HCT116 (cell line): ENCODE results near the gene MXD3. TPM values are rescaled to one million over a fixed set of nuclear protein-coding genes. Genes with fewer than 3 reads are reported as not detected.

ENCODE experiments used
- ATAC-seq: fragments of 200-7000 bp; cut with Tn5 transposase; 2 replicates; pipeline ENCODE4 v1.9.1; 2020; ENCODE audit warnings: mild to moderate bottlenecking, moderate library complexity
- BruUV-seq: library from RNA; stranded (reverse); fragments of 400-500 nt; replicated peaks from 2 replicates; lab custom pipeline; 2021; lab: Mats Ljungman, UMichigan
- CTCF ChIA-PET: fragments of 300-600 bp; sonication (Branson Sonifier 250); formaldehyde crosslinking; loops from one replicate; lab custom pipeline; 2021; ENCODE audit warnings: antibody characterized with exemption; lab: Charles Lee
- POLR2A ChIA-PET: fragments of 300-600, 350-600 bp; sonication (Branson Sonifier 250); formaldehyde crosslinking; loops from one replicate; lab custom pipeline; 2021; ENCODE audit warnings: antibody characterized with exemption; lab: Charles Lee
- RAD21 ChIA-PET, 2 experiments: fragments of 300-600 bp; sonication (Branson Sonifier 250); formaldehyde crosslinking; loops; one replicate each; lab custom pipeline; 2023; ENCODE audit warnings: low total read pairs in 2 of 2; ENCODE audit not compliant: uncharacterized antibody in 2 of 2, unreplicated experiment in 2 of 2, low non-redundant PET in 1 of 2; lab: Charles Lee
- DNase-seq: peaks from one replicate; pipeline ENCODE4 v3.0.0-alpha.2; 2010; ENCODE audit warnings: low read depth, low spot score
- H2AFZ ChIP-seq: fragments of 200-600 bp; shearing (Covaris generic), sonication (generic); 2 replicates; pipeline ENCODE4 v1.6.1; 2017; ENCODE audit warnings: low read depth, mixed run types, mixed read lengths, antibody characterized with exemption, low read length; ENCODE audit not compliant: poor library complexity, severe bottlenecking
- H3K27ac ChIP-seq: 2 replicates; pipeline ENCODE4 v1.5.1; 2012; ENCODE audit warnings: low read depth, low read length
- H3K27me3 ChIP-seq: fragments of 200-600 bp; sonication (generic); 2 replicates; pipeline ENCODE4 v1.6.1; 2016; ENCODE audit warnings: mixed run types, low read length, mixed read lengths; ENCODE audit not compliant: insufficient read depth
- H3K36me3 ChIP-seq, 2 experiments: fragments of 200-500 bp in 1 of 2; fragments of 200-600 bp in 1 of 2; sonication (Bioruptor generic) in 1 of 2; sonication (generic) in 1 of 2; 2 replicates each; pipeline versions ENCODE4 v1.5.1 to v1.6.1; 2014 to 2016; ENCODE audit warnings: low read length in 2 of 2, inconsistent platforms in 1 of 2, mixed read lengths in 1 of 2, mixed run types in 1 of 2; ENCODE audit not compliant: insufficient read depth in 2 of 2, control insufficient read depth in 1 of 2
- H3K4me1 ChIP-seq, 2 experiments: fragments of 200-600 bp in 1 of 2; sonication (generic) in 1 of 2; 2 replicates each; pipeline versions ENCODE4 v1.5.1 to v1.6.1; 2012 to 2017; ENCODE audit warnings: low read length in 2 of 2, inconsistent platforms in 1 of 2, mild to moderate bottlenecking in 1 of 2, mixed read lengths in 1 of 2, mixed run types in 1 of 2, moderate library complexity in 1 of 2; ENCODE audit not compliant: insufficient read depth in 2 of 2, control insufficient read depth in 1 of 2
- H3K4me2 ChIP-seq: fragments of 200-600 bp; sonication (generic); 2 replicates; pipeline ENCODE4 v1.6.1; 2017; ENCODE audit warnings: mixed run types, low read length, mixed read lengths
- H3K4me3 ChIP-seq, 2 experiments: fragments of 200-600 bp in 1 of 2; sonication (generic) in 1 of 2; replicated peaks in 1 of 2; 2 replicates each; pipeline ENCODE4 v1.5.1; 2011 to 2016; ENCODE audit warnings: low read length in 2 of 2, control low read depth in 1 of 2, low read depth in 1 of 2, mild to moderate bottlenecking in 1 of 2, mixed read lengths in 1 of 2, mixed run types in 1 of 2
- H3K79me2 ChIP-seq: fragments of 200-600 bp; sonication (generic); 2 replicates; pipeline ENCODE4 v1.6.1; 2017; ENCODE audit warnings: mild to moderate bottlenecking, mixed run types, low read length, moderate library complexity, mixed read lengths; ENCODE audit not compliant: insufficient read depth
- H3K9ac ChIP-seq: fragments of 200-600 bp; sonication (generic); 2 replicates; pipeline ENCODE4 v1.6.1; 2016; ENCODE audit warnings: low read length, mixed read lengths
- H3K9me2 ChIP-seq: fragments of 200-600 bp; sonication (generic), shearing (Covaris generic); 2 replicates; pipeline ENCODE4 v1.6.1; 2017; ENCODE audit warnings: mixed run types, mild to moderate bottlenecking, moderate library complexity; ENCODE audit not compliant: insufficient read depth
- H3K9me3 ChIP-seq, 2 experiments: fragments of 200-500 bp in 1 of 2; fragments of 200-600 bp in 1 of 2; sonication (Bioruptor generic) in 1 of 2; sonication (generic) in 1 of 2; 2 replicates each; pipeline ENCODE4 v1.6.1; 2014 to 2017; ENCODE audit warnings: low read length in 2 of 2, mixed read lengths in 2 of 2, inconsistent platforms in 1 of 2, low read depth in 1 of 2, mild to moderate bottlenecking in 1 of 2, mixed run types in 1 of 2, moderate library complexity in 1 of 2; ENCODE audit not compliant: control insufficient read depth in 1 of 2, insufficient read depth in 1 of 2
- H4K20me1 ChIP-seq: fragments of 200-600 bp; sonication (generic), shearing (Covaris generic); 2 replicates; pipeline ENCODE4 v1.6.1; 2017; ENCODE audit warnings: mixed run types, mild to moderate bottlenecking, moderate library complexity; ENCODE audit not compliant: insufficient read depth
- ATF3 ChIP-seq: IDR thresholded peaks from 2 replicates; pipeline ENCODE4 v1.6.1; 2012
- CBX3 ChIP-seq: IDR thresholded peaks from 2 replicates; pipeline ENCODE4 v1.6.1; 2012; ENCODE audit warnings: low read depth
- CEBPB ChIP-seq: IDR thresholded peaks from 2 replicates; pipeline ENCODE4 v1.6.1; 2012; ENCODE audit warnings: low read depth
- CTCF ChIP-seq, 3 experiments: fragments of 200-600 bp in 1 of 3; sonication (generic) in 1 of 3; IDR thresholded peaks in 2 of 3; conservative IDR thresholded peaks in 1 of 3; 2 replicates each; pipeline ENCODE4 v1.5.1; 2012 to 2017; ENCODE audit warnings: low read depth in 2 of 3, low read length in 2 of 3, antibody characterized with exemption in 1 of 3, borderline replicate concordance in 1 of 3, control low read depth in 1 of 3, mild to moderate bottlenecking in 1 of 3, mixed read lengths in 1 of 3, mixed run types in 1 of 3, moderate library complexity in 1 of 3; ENCODE audit not compliant: insufficient read depth in 1 of 3
- EGR1 ChIP-seq: IDR thresholded peaks from 2 replicates; pipeline ENCODE4 v1.6.1; 2012; ENCODE audit warnings: low read depth
- ELF1 ChIP-seq: IDR thresholded peaks from 2 replicates; pipeline ENCODE4 v1.6.1; 2012; ENCODE audit warnings: low read depth, borderline replicate concordance
- EZH2 ChIP-seq: fragments of 200-600 bp; sonication (generic); IDR thresholded peaks from 2 replicates; pipeline ENCODE4 v1.6.1; 2017; ENCODE audit warnings: antibody characterized with exemption, mixed run types
- FOSL1 ChIP-seq: IDR thresholded peaks from 2 replicates; pipeline ENCODE4 v1.6.1; 2012; ENCODE audit warnings: low read depth
- JUND ChIP-seq: IDR thresholded peaks from 2 replicates; pipeline ENCODE4 v1.6.1; 2012
- POLR2A ChIP-seq: IDR thresholded peaks from 2 replicates; pipeline ENCODE4 v1.7.0; 2011; ENCODE audit warnings: borderline replicate concordance; ENCODE audit not compliant: insufficient read depth, insufficient read length; ENCODE audit errors: extremely low read depth
- RAD21 ChIP-seq: IDR thresholded peaks from 2 replicates; pipeline ENCODE4 v1.6.1; 2012; ENCODE audit warnings: low read depth, mild to moderate bottlenecking
- REST ChIP-seq: IDR thresholded peaks from 2 replicates; pipeline ENCODE4 v1.6.1; 2012; ENCODE audit warnings: low read depth
- SIN3A ChIP-seq: IDR thresholded peaks from 2 replicates; pipeline ENCODE4 v1.6.1; 2012; ENCODE audit warnings: low read depth
- SRF ChIP-seq: IDR thresholded peaks from 2 replicates; pipeline ENCODE4 v1.6.1; 2012; ENCODE audit warnings: low read depth
- YY1 ChIP-seq: IDR thresholded peaks from 2 replicates; pipeline ENCODE4 v1.6.1; 2011; ENCODE audit warnings: low read length, low read depth, moderate library complexity, mild to moderate bottlenecking; ENCODE audit not compliant: insufficient replicate concordance; ENCODE audit errors: extremely low read depth
- ZBTB33 ChIP-seq: IDR thresholded peaks from 2 replicates; pipeline ENCODE4 v1.6.1; 2011; ENCODE audit warnings: mild to moderate bottlenecking, low read length, moderate library complexity; ENCODE audit not compliant: insufficient replicate concordance; ENCODE audit errors: extremely low read depth
- ZFX ChIP-seq: fragments of 450-650 bp; IDR thresholded peaks from 2 replicates; pipeline ENCODE4 v1.6.1; 2017
- intact Hi-C: fragments of 100-400 bp; cut with micrococcal nuclease; formaldehyde crosslinking; loops from 2 replicates; pipeline ENCODE4 v1.10.0; 2022
- total RNA-seq: library from RNA; stranded (reverse); gene quantifications from one replicate; pipeline ENCODE4 v1.2.1, GENCODE V29; 2021; ENCODE audit not compliant: unreplicated experiment

MXD3 gene
- total RNA-seq, 1 experiment from 2014 or later, result 37.6 TPM

GRCh38 chr5:177325868-177326381 lies 14.2 kb upstream of the MXD3 start:
- BruUV-seq, result no TSS peak
- RAD21 ChIA-PET, result no interaction called here
- Histone ChIP-seq H4K20me1 (no peaks in the 10 kb centered on the region), H3K9me3 (no peaks in the 10 kb centered on the region)
- POLR2A ChIA-PET, result no interaction called here
- TF ChIP-seq ZBTB33 (no peak), SIN3A (no peak), POLR2A (no peak), EGR1 (no peak), CBX3 (no peak), ATF3 (no peak), CEBPB (no peak), EZH2 (no peak), SRF (no peak), JUND (no peak), FOSL1 (no peak), YY1 (no peak), REST (no peak), ZFX (no peak), ELF1 (no peak), RAD21 (no peak), CTCF (IDR thresholded peaks at IDR 0.05 in 2 of 3, conservative IDR thresholded peaks at IDR 0.05 in 1 of 3; ENCODE audit: borderline replicate concordance in 1 of 3, insufficient read depth in 1 of 3, low read depth in 2 of 3, low read length in 2 of 3) (no peak)
- TF ChIP-seq, all 23 proteins: peak for 0
- ATAC-seq (peak; percentile 61; the same call in 1 of the 2 replicates), DNase-seq (no peak)
- Histone ChIP-seq H3K27me3 (no peaks in the 10 kb centered on the region), H3K36me3 (no peaks in the 10 kb centered on the region; a peak in 1 of 4 replicates), H3K4me3 (no peak overlapping the region), H3K9me2 (no peaks in the 10 kb centered on the region), H3K4me2 (peak overlapping the region; percentile 42), H3K4me1 (peaks cover 7 to 11% of the 10 kb centered on the region in 2 experiments; a peak in 3 of 4 replicates), H3K79me2 (no peaks in the 10 kb centered on the region), H2AFZ (no peak overlapping the region), H3K27ac (no peak overlapping the region), H3K9ac (no peak overlapping the region)
- intact Hi-C loops, result no loop called here
- CTCF ChIA-PET, result no interaction called here
